ENCODE data around the gene EN1. TPM values are rescaled to one million over a fixed set of nuclear protein-coding genes. Genes with fewer than 3 reads are reported as not detected.

The EN1 gene
- total RNA-seq, 5 donors from 2014 or later (not counting 1 experiment from before 2014, with no cell fraction given): not detected

DNA sequence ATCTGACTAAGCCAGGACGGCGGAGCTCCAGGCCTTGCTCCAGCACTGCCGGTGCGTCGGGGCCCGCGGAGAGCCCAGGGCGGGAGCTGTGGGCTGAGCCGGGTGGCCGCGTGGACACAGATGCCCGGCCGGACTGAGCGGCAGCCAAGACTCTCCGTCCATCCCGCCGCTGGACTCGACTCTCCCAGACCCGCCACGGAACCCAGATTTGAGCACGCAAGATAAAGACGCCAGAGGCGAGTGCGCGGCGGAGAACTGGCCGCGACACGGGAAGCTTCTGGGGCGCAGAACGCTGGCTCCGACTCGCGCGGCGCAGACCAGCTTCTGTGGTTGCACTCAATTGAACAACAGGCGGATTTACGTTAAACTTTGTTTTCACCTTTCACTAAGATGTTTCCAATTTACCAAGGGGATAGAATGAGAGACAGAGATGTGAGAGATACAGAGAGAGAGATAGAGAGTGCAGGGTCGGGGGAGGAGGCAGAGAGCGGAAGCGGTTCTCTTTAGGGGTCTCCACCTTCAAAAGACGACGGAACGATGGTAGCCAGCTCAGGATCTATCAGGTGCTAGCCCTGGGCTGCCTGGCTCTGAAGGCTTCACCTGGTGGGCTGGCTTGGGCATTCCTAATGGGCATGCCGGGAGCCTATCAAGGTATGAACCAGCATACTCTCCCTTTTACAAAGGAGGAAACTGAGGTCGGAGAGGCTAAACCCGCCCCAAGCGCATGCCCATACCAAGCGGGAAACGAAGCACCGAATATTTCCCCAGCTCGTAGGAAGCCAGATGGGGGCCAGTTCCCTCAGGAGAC, 10.4 kb upstream of the EN1 start:
- Histone ChIP-seq H3K4me3 (ENCODE audit: control insufficient read depth in 1 of 2, extremely low read depth in 1 of 2, low read length in 1 of 2) (no peak overlapping the region), H3K36me3 (ENCODE audit: control insufficient read depth in 2 of 2, extremely low read depth in 1 of 2, insufficient read depth in 1 of 2, low read length in 1 of 2) (no peaks in the 10 kb centered on the region), H3K9me3 (no peaks in the 10 kb centered on the region), H3K4me1 (ENCODE audit: control insufficient read depth in 1 of 2, extremely low read depth in 1 of 2, insufficient read depth in 2 of 2, low read length in 2 of 2) (peaks cover 0 to 45% of the 10 kb centered on the region in 2 experiments), H3K27ac (ENCODE audit: low read length) (no peak overlapping the region), H3K27me3 (replicated peaks in 1 of 2; ENCODE audit: control insufficient read depth in 2 of 2, extremely low read depth in 1 of 2, insufficient read depth in 2 of 2, low read length in 1 of 2) (peaks cover 33 to 83% of the 10 kb centered on the region in 2 experiments)
- DNase-seq (peak in 1 of 35 experiments; percentile 5), ATAC-seq (replicated peaks in 1 of 4) (no peak)
- Mint-ChIP-seq H3K36me3 (no peaks in the 10 kb centered on the region), H3K4me3 (no peak overlapping the region), H3K27me3 (peaks cover 60 to 89% of the 10 kb centered on the region in 2 donors), H3K27ac (peak overlapping the region in 1 of 2 donors; percentile 15), H3K4me1 (peaks cover 30 to 33% (median 30%) of the 10 kb centered on the region in 3 donors), H3K9me3 (no peaks in the 10 kb centered on the region)
- POLR2A ChIA-PET: no interaction called here
- CTCF ChIA-PET: interaction anchor here (0.6 to 1.7 kb wide), 3 partner anchors 11 to 988 kb away, joined by 3 to 6 read pairs (median 4); partner anchors contain the start of gene EN1 (in 1 of the 2)
- WGBS (ENCODE audit: insufficient coverage): 10% methylated on average over 45 of the region's 52 CpGs

DNA sequence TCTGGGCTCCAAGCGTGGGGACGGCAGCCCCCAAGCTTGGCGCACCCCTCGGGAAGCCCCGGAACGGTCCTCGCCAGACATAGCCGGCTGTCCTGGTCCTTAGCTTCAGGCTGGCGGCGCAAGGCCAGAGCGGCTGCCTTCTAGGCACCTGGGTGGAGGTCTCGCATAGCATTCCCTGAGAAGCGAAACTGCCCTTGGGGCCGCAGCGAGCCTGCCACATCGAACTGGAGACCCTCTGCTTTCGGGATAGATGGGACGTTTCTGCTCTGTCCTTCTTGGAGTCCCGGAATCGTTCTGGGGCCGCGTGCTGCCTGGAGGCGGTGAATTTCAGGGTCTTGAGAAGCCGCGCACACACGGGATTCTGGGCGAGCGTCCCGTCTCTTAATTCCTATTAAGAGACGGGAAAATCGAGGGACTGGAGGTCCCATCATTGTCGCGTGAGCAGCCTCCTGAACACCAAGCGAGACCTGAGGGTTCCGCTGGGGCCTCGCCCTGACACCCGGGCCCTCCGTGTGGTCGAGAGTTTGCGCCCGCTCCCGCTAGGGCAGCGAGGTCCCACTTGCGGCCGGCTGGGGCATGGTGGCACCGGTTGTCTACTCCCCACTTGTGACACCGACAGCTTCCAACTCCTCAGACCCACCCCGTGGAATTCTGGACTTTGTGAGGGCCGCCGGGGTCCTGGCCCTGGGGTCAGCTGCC, 9.7 kb upstream of the EN1 start:
- WGBS (ENCODE audit: insufficient coverage): 8% methylated on average over 48 of the region's 50 CpGs
- no peak for ATAC-seq (replicated peaks in 1 of 4)
- Mint-ChIP-seq H3K4me1 (peaks cover 30 to 35% (median 34%) of the 10 kb centered on the region in 3 donors), H3K36me3 (no peaks in the 10 kb centered on the region), H3K4me3 (peak overlapping the region in 1 of 3 donors; percentile 70), H3K9me3 (no peaks in the 10 kb centered on the region), H3K27me3 (peaks cover 61 to 89% of the 10 kb centered on the region in 2 donors), H3K27ac (no peak overlapping the region)
- ChIA-PET POLR2A (no interaction called here), CTCF (interaction anchor here (0.6 to 1.7 kb wide), 4 partner anchors 10 to 987 kb away, joined by 3 to 6 read pairs (median 4); partner anchors contain the start of gene EN1 (in 1 of the 2))
- peak in 1 of 35 experiments; percentile 4 for DNase-seq
- H3K27ac ChIP-seq (ENCODE audit: low read length): no peak overlapping the region
- H3K27me3 ChIP-seq (replicated peaks in 1 of 2; ENCODE audit: control insufficient read depth in 2 of 2, extremely low read depth in 1 of 2, insufficient read depth in 2 of 2, low read length in 1 of 2): peaks cover 36 to 89% of the 10 kb centered on the region in 2 experiments
- H3K36me3 ChIP-seq (ENCODE audit: control insufficient read depth in 2 of 2, extremely low read depth in 1 of 2, insufficient read depth in 1 of 2, low read length in 1 of 2): no peaks in the 10 kb centered on the region
- peaks cover 0 to 45% of the 10 kb centered on the region in 2 experiments for H3K4me1 ChIP-seq (ENCODE audit: control insufficient read depth in 1 of 2, extremely low read depth in 1 of 2, insufficient read depth in 2 of 2, low read length in 2 of 2)
- H3K4me3 ChIP-seq (ENCODE audit: control insufficient read depth in 1 of 2, extremely low read depth in 1 of 2, low read length in 1 of 2): no peak overlapping the region
- H3K9me3 ChIP-seq: no peaks in the 10 kb centered on the region

DNA sequence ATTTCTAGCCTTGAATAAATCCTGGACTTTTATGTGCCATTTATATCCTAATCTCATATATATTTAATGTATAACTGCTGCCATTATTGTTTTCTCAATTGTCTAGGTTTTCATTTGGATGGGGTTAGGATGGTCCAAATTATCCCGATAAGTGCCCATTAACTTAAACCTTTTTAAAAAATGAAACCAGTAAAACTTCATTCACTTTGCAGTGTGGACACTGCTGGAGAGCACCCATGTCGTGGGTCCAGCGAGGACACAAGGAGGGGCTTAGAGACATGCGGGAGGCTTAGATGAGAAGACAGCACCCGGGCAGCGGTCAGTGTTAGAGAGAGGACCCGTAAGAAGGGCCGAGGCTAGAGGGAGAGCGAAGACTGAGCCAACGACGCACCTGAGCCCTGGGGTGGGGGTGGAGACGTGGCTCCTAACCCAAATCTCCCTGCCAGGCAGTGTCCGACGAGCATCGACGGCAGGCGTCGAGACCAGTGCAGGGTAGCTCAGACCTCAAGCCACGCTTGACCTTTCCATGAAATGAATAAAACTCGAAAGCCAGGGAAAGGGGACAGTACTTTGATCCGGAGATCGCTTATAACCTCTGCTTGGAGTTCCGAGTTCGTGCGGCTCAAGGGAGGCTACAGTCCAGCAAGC, 9.0 kb upstream of the EN1 start:
- peaks cover 60 to 89% of the 10 kb centered on the region in 2 donors for H3K27me3 Mint-ChIP-seq
- Histone ChIP-seq H3K4me1 (ENCODE audit: control insufficient read depth in 1 of 2, extremely low read depth in 1 of 2, insufficient read depth in 2 of 2, low read length in 2 of 2) (peaks cover 0 to 45% of the 10 kb centered on the region in 2 experiments), H3K9me3 (no peaks in the 10 kb centered on the region), H3K4me3 (ENCODE audit: control insufficient read depth in 1 of 2, extremely low read depth in 1 of 2, low read length in 1 of 2) (peak overlapping the region; percentile 16 to 69), H3K36me3 (ENCODE audit: control insufficient read depth in 2 of 2, extremely low read depth in 1 of 2, insufficient read depth in 1 of 2, low read length in 1 of 2) (no peaks in the 10 kb centered on the region), H3K27me3 (replicated peaks in 1 of 2; ENCODE audit: control insufficient read depth in 2 of 2, extremely low read depth in 1 of 2, insufficient read depth in 2 of 2, low read length in 1 of 2) (peaks cover 41 to 96% of the 10 kb centered on the region in 2 experiments), H3K27ac (ENCODE audit: low read length) (no peak overlapping the region)
- H3K27ac Mint-ChIP-seq: no peak overlapping the region
- POLR2A ChIA-PET: no interaction called here
- ATAC-seq (replicated peaks in 1 of 4): no peak
- H3K4me3 Mint-ChIP-seq: peak overlapping the region; percentile 62 to 70 (median 63)
- CTCF ChIA-PET: interaction anchor here (0.6 to 1.7 kb wide), 3 partner anchors 809 to 841 kb away, joined by 3 to 33 read pairs (median 3); no protein-coding TSS in a partner anchor
- peak in 1 of 35 experiments; percentile 4 for DNase-seq
- no peaks in the 10 kb centered on the region for H3K9me3 Mint-ChIP-seq
- no peaks in the 10 kb centered on the region for H3K36me3 Mint-ChIP-seq
- 13% methylated on average over 24 of the region's 25 CpGs for WGBS (ENCODE audit: insufficient coverage)
- peaks cover 30 to 35% (median 34%) of the 10 kb centered on the region in 3 donors for H3K4me1 Mint-ChIP-seq

DNA sequence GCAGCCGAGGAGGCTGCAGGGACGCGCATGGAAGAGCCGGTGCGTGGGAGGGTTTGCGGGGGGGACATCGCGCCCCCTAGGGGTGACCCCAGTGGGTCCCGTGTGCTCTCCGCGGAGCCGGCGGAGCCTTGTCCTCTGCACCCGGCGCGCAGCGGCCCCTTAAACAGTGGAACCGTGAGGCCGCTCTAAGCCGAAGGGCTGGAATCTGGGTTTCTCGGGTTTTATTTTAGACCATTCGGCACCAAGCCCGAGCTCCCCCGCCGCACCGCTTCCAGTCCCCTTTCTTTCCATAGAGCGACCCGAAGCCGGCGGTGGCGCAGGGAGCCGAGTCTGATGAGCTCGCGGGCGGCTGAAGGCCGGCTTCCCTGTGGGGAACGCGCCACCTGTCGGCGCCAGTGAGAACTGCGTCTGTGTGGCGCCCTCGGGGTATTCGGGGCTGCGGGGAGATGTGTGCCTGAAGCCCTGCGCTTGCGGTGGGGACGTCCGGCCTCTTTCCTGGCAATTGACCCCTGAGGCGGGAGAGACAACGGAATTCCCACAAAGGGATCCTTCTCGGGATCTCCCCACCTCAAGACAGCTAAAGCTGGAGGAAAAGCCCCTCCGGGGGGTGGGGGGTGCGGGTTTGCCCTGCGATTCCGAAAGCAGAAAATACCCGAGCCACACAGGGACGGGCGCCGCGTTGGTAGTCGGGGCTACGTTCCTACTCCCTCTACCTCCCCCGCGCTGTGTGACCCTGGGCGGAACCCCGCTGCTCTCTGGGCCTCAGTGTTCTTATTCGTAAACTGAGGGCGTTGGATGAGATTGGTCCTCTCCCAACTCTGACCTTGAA, 8.2 kb upstream of the EN1 start:
- DNase-seq (peak; percentile 52 to 86 (median 72)), ATAC-seq (replicated peaks in 1 of 4) (peak; percentile 83 to 90 (median 86))
- Mint-ChIP-seq H3K9me3 (no peaks in the 10 kb centered on the region), H3K27ac (peak overlapping the region in 1 of 2 donors; percentile 31), H3K27me3 (peaks cover 60 to 89% of the 10 kb centered on the region in 2 donors), H3K4me3 (peak overlapping the region; percentile 62 to 70 (median 63)), H3K4me1 (peaks cover 30 to 35% (median 34%) of the 10 kb centered on the region in 3 donors), H3K36me3 (no peaks in the 10 kb centered on the region)
- Histone ChIP-seq H3K4me3 (ENCODE audit: control insufficient read depth in 1 of 2, extremely low read depth in 1 of 2, low read length in 1 of 2) (peak overlapping the region; percentile 16 to 69), H3K27ac (ENCODE audit: low read length) (no peak overlapping the region), H3K36me3 (ENCODE audit: control insufficient read depth in 2 of 2, extremely low read depth in 1 of 2, insufficient read depth in 1 of 2, low read length in 1 of 2) (no peaks in the 10 kb centered on the region), H3K9me3 (no peaks in the 10 kb centered on the region), H3K27me3 (replicated peaks in 1 of 2; ENCODE audit: control insufficient read depth in 2 of 2, extremely low read depth in 1 of 2, insufficient read depth in 2 of 2, low read length in 1 of 2) (peaks cover 39 to 96% of the 10 kb centered on the region in 2 experiments), H3K4me1 (ENCODE audit: control insufficient read depth in 1 of 2, extremely low read depth in 1 of 2, insufficient read depth in 2 of 2, low read length in 2 of 2) (peaks cover 0 to 45% of the 10 kb centered on the region in 2 experiments)
- 2% methylated on average over 49 of the region's 69 CpGs for WGBS (ENCODE audit: insufficient coverage)
- ChIA-PET POLR2A (interaction anchor here in 1 of 2 donors (0.6 kb wide), 1 partner anchor 14 kb away, joined by 3 read pairs; no protein-coding TSS in a partner anchor), CTCF (interaction anchor here (0.6 to 1.7 kb wide), 21 partner anchors 9 to 1131 kb away, joined by 3 to 33 read pairs (median 4); partner anchors contain the start of gene EN1 (in 1 of the 2))

DNA sequence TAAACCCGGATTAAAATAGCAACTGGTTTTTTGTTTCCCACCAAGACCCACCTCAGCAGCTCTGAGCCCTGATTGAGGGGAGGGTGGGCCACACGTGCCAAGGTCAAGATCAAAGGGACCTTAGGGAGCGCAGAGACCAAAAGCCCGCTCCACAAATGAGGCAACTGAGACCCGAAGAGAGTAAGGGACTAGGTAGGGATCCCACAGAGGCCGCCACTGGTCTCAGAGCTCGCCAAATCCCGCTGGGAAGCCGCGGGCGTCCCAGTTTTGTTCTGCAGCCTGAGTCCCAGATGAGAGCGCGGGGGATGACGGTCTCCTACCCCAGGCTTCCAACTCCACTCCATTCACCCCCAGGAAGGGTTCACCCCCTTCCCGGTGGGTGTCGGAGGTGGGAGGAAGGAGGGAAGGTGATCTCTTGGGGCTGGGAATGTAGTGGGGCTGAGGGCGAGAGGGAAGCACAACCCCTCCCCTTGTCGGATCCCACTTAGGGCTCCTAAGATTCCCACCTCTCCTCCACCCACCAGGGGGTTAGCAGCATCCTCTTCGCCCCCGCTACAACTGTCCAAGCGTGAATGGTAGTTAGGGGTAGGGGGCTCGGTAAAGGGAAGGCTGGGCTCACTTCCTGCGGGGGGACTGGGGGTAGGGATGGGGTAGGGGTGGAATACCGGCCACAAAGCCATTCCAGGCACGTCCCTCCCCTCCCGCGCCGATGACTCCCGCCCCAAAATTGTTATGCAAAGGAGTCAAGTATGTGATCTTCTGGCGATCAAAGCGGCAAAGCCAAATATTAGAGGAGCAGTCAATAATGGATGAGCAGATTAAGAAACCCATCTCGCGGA, 7.3 kb upstream of the EN1 start:
- peak overlapping the region in 1 of 2 donors; percentile 69 for H3K4me3 ChIP-seq (ENCODE audit: control insufficient read depth in 1 of 2, extremely low read depth in 1 of 2, low read length in 1 of 2)
- H3K36me3 ChIP-seq (ENCODE audit: control insufficient read depth in 2 of 2, extremely low read depth in 1 of 2, insufficient read depth in 1 of 2, low read length in 1 of 2): no peaks in the 10 kb centered on the region
- H3K4me1 Mint-ChIP-seq: peaks cover 30 to 35% (median 34%) of the 10 kb centered on the region in 3 donors
- POLR2A ChIA-PET: interaction anchor here in 1 of 2 donors (0.6 kb wide), 1 partner anchor 13 kb away, joined by 3 read pairs; no protein-coding TSS in a partner anchor
- CTCF ChIA-PET: interaction anchor here (0.6 to 1.7 kb wide), 18 partner anchors 18 to 1131 kb away, joined by 3 to 33 read pairs (median 4); no protein-coding TSS in a partner anchor
- DNase-seq (peak in 1 of 35 experiments; percentile 4), ATAC-seq (replicated peaks in 1 of 4) (no peak)
- no CpG with 5 or more reads among the region's 33 CpGs for WGBS (ENCODE audit: insufficient coverage)
- H3K27ac Mint-ChIP-seq: no peak overlapping the region
- H3K9me3 ChIP-seq: no peaks in the 10 kb centered on the region
- no peaks in the 10 kb centered on the region for H3K36me3 Mint-ChIP-seq
- H3K27ac ChIP-seq (ENCODE audit: low read length): no peak overlapping the region
- peak overlapping the region in 2 of 3 donors; percentile 63 to 70 for H3K4me3 Mint-ChIP-seq
- H3K27me3 ChIP-seq (replicated peaks in 1 of 2; ENCODE audit: control insufficient read depth in 2 of 2, extremely low read depth in 1 of 2, insufficient read depth in 2 of 2, low read length in 1 of 2): peaks cover 35 to 98% of the 10 kb centered on the region in 2 experiments
- no peaks in the 10 kb centered on the region for H3K9me3 Mint-ChIP-seq
- H3K4me1 ChIP-seq (ENCODE audit: control insufficient read depth in 1 of 2, extremely low read depth in 1 of 2, insufficient read depth in 2 of 2, low read length in 2 of 2): peaks cover 0 to 45% of the 10 kb centered on the region in 2 experiments
- peaks cover 60 to 89% of the 10 kb centered on the region in 2 donors for H3K27me3 Mint-ChIP-seq
